ES-I3 (cell line): ENCODE results near the gene GRPEL2.

Experiments
- H3K36me3 ChIP-seq: 2 replicates; pipeline ENCODE4 v1.6.1; 2013; ENCODE audit warnings: mild to moderate bottlenecking, low read length, control low read depth, moderate library complexity; ENCODE audit not compliant: insufficient read depth
- H3K4me1 ChIP-seq: 2 replicates; pipeline ENCODE4 v1.6.1; 2013; ENCODE audit warnings: mild to moderate bottlenecking, control low read depth, low read length; ENCODE audit not compliant: insufficient read depth
- H3K9ac ChIP-seq: 2 replicates; pipeline ENCODE4 v1.6.1; 2013; ENCODE audit warnings: low read depth, mild to moderate bottlenecking, low read length, moderate library complexity
- H3K9me3 ChIP-seq: 2 replicates; pipeline ENCODE4 v1.6.1; 2013; ENCODE audit warnings: mild to moderate bottlenecking, low read length, moderate library complexity; ENCODE audit not compliant: control insufficient read depth, insufficient read depth

The GRPEL2 gene

GRCh38 chr5:149345147-149345891 lies at the start of gene GRPEL2:
GRPEL2 (plus strand) TSS chr5:149345499; CDS start chr5:149345540, 41 bp downstream.
- no peaks in the 10 kb centered on the region for H3K4me1 ChIP-seq
- no peaks in the 10 kb centered on the region for H3K9me3 ChIP-seq
- H3K36me3 ChIP-seq, result peaks cover 23% of the 10 kb centered on the region
- H3K9ac ChIP-seq, result peak within 1 kb of the TSS; percentile 92

- H3K4me1 ChIP-seq, result 0 out of 2 replicates have a peak, but pooled peaks cover 3% of the 10 kb centered on the region
- no peaks in the 10 kb centered on the region for H3K36me3 ChIP-seq
- no peaks in the 10 kb centered on the region for H3K9me3 ChIP-seq
- H3K9ac ChIP-seq, result no peak overlapping the region
These were observed 47.8 kb upstream of the GRPEL2 start for GRCh38 chr5:149297340-149298025.

GRCh38 chr5:149298163-149298562 lies 47.1 kb upstream of the GRPEL2 start:
- H3K9ac ChIP-seq, result no peak overlapping the region
- H3K36me3 ChIP-seq, result no peaks in the 10 kb centered on the region
- H3K4me1 ChIP-seq, result 0 out of 2 replicates have a peak, but pooled peaks cover 3% of the 10 kb centered on the region
- H3K9me3 ChIP-seq, result no peaks in the 10 kb centered on the region

GRCh38 chr5:149298842-149299404 lies 46.4 kb upstream of the GRPEL2 start:
- no peaks in the 10 kb centered on the region for H3K9me3 ChIP-seq
- H3K36me3 ChIP-seq, result no peaks in the 10 kb centered on the region
- no peak overlapping the region for H3K9ac ChIP-seq
- 0 out of 2 replicates have a peak, but pooled peaks cover 3% of the 10 kb centered on the region for H3K4me1 ChIP-seq

GRCh38 chr5:149299451-149300054 lies 45.7 kb upstream of the GRPEL2 start:
- Histone ChIP-seq H3K4me1 (0 out of 2 replicates have a peak, but pooled peaks cover 3% of the 10 kb centered on the region), H3K36me3 (no peaks in the 10 kb centered on the region), H3K9me3 (no peaks in the 10 kb centered on the region), H3K9ac (no peak overlapping the region)

GRCh38 chr5:149300441-149300840 lies 44.9 kb upstream of the GRPEL2 start:
- Histone ChIP-seq H3K9ac (no peak overlapping the region), H3K9me3 (no peaks in the 10 kb centered on the region), H3K36me3 (no peaks in the 10 kb centered on the region), H3K4me1 (0 out of 2 replicates have a peak, but pooled peaks cover 3% of the 10 kb centered on the region)

GRCh38 chr5:149301049-149301743 lies 44.1 kb upstream of the GRPEL2 start:
- Histone ChIP-seq H3K36me3 (no peaks in the 10 kb centered on the region), H3K9me3 (no peaks in the 10 kb centered on the region), H3K9ac (no peak overlapping the region), H3K4me1 (0 out of 2 replicates have a peak, but pooled peaks cover under 1% of the 10 kb centered on the region)

GRCh38 chr5:149301744-149302380 lies 43.4 kb upstream of the GRPEL2 start:
- Histone ChIP-seq H3K4me1 (no peaks in the 10 kb centered on the region), H3K36me3 (no peaks in the 10 kb centered on the region), H3K9ac (no peak overlapping the region), H3K9me3 (no peaks in the 10 kb centered on the region)

- Histone ChIP-seq H3K9ac (no peak overlapping the region), H3K4me1 (no peaks in the 10 kb centered on the region), H3K36me3 (no peaks in the 10 kb centered on the region), H3K9me3 (no peaks in the 10 kb centered on the region)
These were observed 42.7 kb upstream of the GRPEL2 start for GRCh38 chr5:149302641-149303040.

GRCh38 chr5:149303210-149303609 lies 42.1 kb upstream of the GRPEL2 start:
- Histone ChIP-seq H3K4me1 (no peaks in the 10 kb centered on the region), H3K9me3 (no peaks in the 10 kb centered on the region), H3K36me3 (no peaks in the 10 kb centered on the region), H3K9ac (no peak overlapping the region)

- H3K9me3 ChIP-seq, result no peaks in the 10 kb centered on the region
- no peak overlapping the region for H3K9ac ChIP-seq
- H3K36me3 ChIP-seq, result no peaks in the 10 kb centered on the region
- H3K4me1 ChIP-seq, result no peaks in the 10 kb centered on the region
These were observed 40.9 kb upstream of the GRPEL2 start for GRCh38 chr5:149304195-149305078.

- no peak overlapping the region for H3K9ac ChIP-seq
- no peaks in the 10 kb centered on the region for H3K9me3 ChIP-seq
- H3K4me1 ChIP-seq, result peaks cover 12% of the 10 kb centered on the region; the same call in 1 of the 2 replicates
- H3K36me3 ChIP-seq, result no peaks in the 10 kb centered on the region
These were observed 35.9 kb upstream of the GRPEL2 start for GRCh38 chr5:149309354-149309753.

- Histone ChIP-seq H3K36me3 (no peaks in the 10 kb centered on the region), H3K9me3 (no peaks in the 10 kb centered on the region), H3K4me1 (peaks cover 12% of the 10 kb centered on the region; the same call in 1 of the 2 replicates), H3K9ac (no peak overlapping the region)
These were observed 34.8 kb upstream of the GRPEL2 start for GRCh38 chr5:149310488-149310887.
